ENCODE results near the gene RASGRP1. TPM values are rescaled to one million over a fixed set of nuclear protein-coding genes. Genes with fewer than 3 reads are reported as not detected.
A peak's percentile ranks its signal among the peaks of the same experiment; 100 is the strongest.
"Not testable (repeated sequence)": the region's sequence is repeated elsewhere in the genome, so short reads cannot be mapped to it uniquely, and the experiment has no call there.

Gene RASGRP1
- total and polyA plus RNA-seq, 7 experiments from 2014 or later, result 77.6 to 182 (median 101) TPM

- H3K27me3 Mint-ChIP-seq; DNase-seq; CTCF ChIA-PET; H3K9me3 ChIP-seq (ENCODE audit: control insufficient read depth in 2 of 3, low read length in 3 of 3); H3K36me3 ChIP-seq (ENCODE audit: control insufficient read depth in 2 of 3, insufficient read depth in 3 of 3, low read length in 3 of 3); H3K27ac Mint-ChIP-seq; H3K27ac ChIP-seq (ENCODE audit: low read depth, low read length); ATAC-seq; H3K4me3 Mint-ChIP-seq; H3K27me3 ChIP-seq (ENCODE audit: control insufficient read depth in 2 of 2, insufficient read depth in 2 of 2, low read length in 2 of 2); H3K4me3 ChIP-seq (ENCODE audit: low read length): not testable (repeated sequence)
- POLR2A ChIA-PET, result interaction anchor here (1.3 kb wide), 1 partner anchor 95 kb away, joined by 3 read pairs; no protein-coding TSS in a partner anchor
- Mint-ChIP-seq H3K4me1 (peaks cover 0 to 35% (median 28%) of the 10 kb centered on the region in 7 donors), H3K36me3 (peaks cover 0 to 41% (median 4%) of the 10 kb centered on the region in 5 donors), H3K9me3 (peaks cover 0 to 19% (median 8%) of the 10 kb centered on the region in 11 donors)
- intact Hi-C loops (cut with micrococcal nuclease), result loop anchor here (2.0 kb wide), 2 partner anchors 21 to 25 kb away; partner anchors contain the start of gene RASGRP1 (in 1 of the 2)
- peaks cover 4 to 13% of the 10 kb centered on the region in 2 donors for H3K4me1 ChIP-seq (ENCODE audit: control insufficient read depth in 2 of 2, insufficient read depth in 2 of 2, low read length in 2 of 2)
Measured at GRCh38 chr15:38586005-38586404, 21.4 kb upstream of the RASGRP1 start.

GRCh38 chr15:38578626-38579025 lies 14.0 kb upstream of the RASGRP1 start:
- peaks cover 16 to 50% (median 38%) of the 10 kb centered on the region in 7 donors for H3K4me1 Mint-ChIP-seq
- Histone ChIP-seq H3K4me1 (ENCODE audit: control insufficient read depth in 2 of 2, insufficient read depth in 2 of 2, low read length in 2 of 2) (peaks cover 0 to 27% of the 10 kb centered on the region in 2 donors), H3K36me3 (ENCODE audit: control insufficient read depth in 2 of 3, insufficient read depth in 3 of 3, low read length in 3 of 3) (no peaks in the 10 kb centered on the region), H3K4me3 (ENCODE audit: low read length) (no peak overlapping the region), H3K27me3 (ENCODE audit: control insufficient read depth in 2 of 2, insufficient read depth in 2 of 2, low read length in 2 of 2) (no peaks in the 10 kb centered on the region), H3K27ac (ENCODE audit: low read depth, low read length) (no peak overlapping the region), H3K9me3 (ENCODE audit: control insufficient read depth in 2 of 3, low read length in 3 of 3) (no peaks in the 10 kb centered on the region)
- peaks cover 0 to 4% (median 0%) of the 10 kb centered on the region in 5 donors for H3K27me3 Mint-ChIP-seq
- H3K4me3 Mint-ChIP-seq, result peak overlapping the region in 1 of 10 donors; percentile 7
- POLR2A ChIA-PET, result interaction anchor here (0.6 to 1.1 kb wide), 3 partner anchors 15 to 74 kb away, joined by 3 read pairs; no protein-coding TSS in a partner anchor
- H3K9me3 Mint-ChIP-seq, result peaks cover 0 to 12% (median 4%) of the 10 kb centered on the region in 11 donors
- ATAC-seq (no peak), DNase-seq (no peak)
- CTCF ChIA-PET, result no interaction called here
- no peak overlapping the region for H3K27ac Mint-ChIP-seq
- intact Hi-C loops (cut with micrococcal nuclease), result loop anchor here in 1 of 2 donors (5.0 kb wide), 1 partner anchor 34 kb away; no protein-coding TSS in a partner anchor
- H3K36me3 Mint-ChIP-seq, result peaks cover 0 to 23% (median 4%) of the 10 kb centered on the region in 5 donors

GRCh38 chr15:38577424-38577987 lies 12.9 kb upstream of the RASGRP1 start:
- no peak for ATAC-seq
- intact Hi-C loops (cut with micrococcal nuclease), result loop anchor here in 1 of 2 donors (5.0 kb wide), 1 partner anchor 35 kb away; no protein-coding TSS in a partner anchor
- no peak overlapping the region for H3K27ac ChIP-seq (ENCODE audit: low read depth, low read length)

GRCh38 chr15:38576837-38577236 lies 12.2 kb upstream of the RASGRP1 start:
- H3K4me3 Mint-ChIP-seq, result peak overlapping the region in 7 of 10 donors; percentile 8 to 68 (median 37)
- peaks cover 0 to 18% (median 4%) of the 10 kb centered on the region in 5 donors for H3K36me3 Mint-ChIP-seq
- POLR2A ChIA-PET, result interaction anchor here (1.0 to 1.8 kb wide), 2 partner anchors 10 to 14 kb away, joined by 3 to 5 read pairs; no protein-coding TSS in a partner anchor
- no peaks in the 10 kb centered on the region for H3K36me3 ChIP-seq (ENCODE audit: control insufficient read depth in 2 of 3, insufficient read depth in 3 of 3, low read length in 3 of 3)
- CTCF ChIA-PET, result interaction anchor here (1.2 kb wide), 1 partner anchor 10 kb away, joined by 3 read pairs; no protein-coding TSS in a partner anchor
- H3K27ac ChIP-seq (ENCODE audit: low read depth, low read length), result no peak overlapping the region
- H3K9me3 Mint-ChIP-seq, result peaks cover 0 to 13% (median 2%) of the 10 kb centered on the region in 11 donors
- peaks cover 0 to 27% of the 10 kb centered on the region in 2 donors for H3K4me1 ChIP-seq (ENCODE audit: control insufficient read depth in 2 of 2, insufficient read depth in 2 of 2, low read length in 2 of 2)
- H3K4me1 Mint-ChIP-seq, result peaks cover 16 to 50% (median 38%) of the 10 kb centered on the region in 7 donors
- no peaks in the 10 kb centered on the region for H3K9me3 ChIP-seq (ENCODE audit: control insufficient read depth in 2 of 3, low read length in 3 of 3)
- H3K27me3 ChIP-seq (ENCODE audit: control insufficient read depth in 2 of 2, insufficient read depth in 2 of 2, low read length in 2 of 2), result no peaks in the 10 kb centered on the region
- H3K27me3 Mint-ChIP-seq, result peaks cover 0 to under 1% (median 0%) of the 10 kb centered on the region in 5 donors
- ATAC-seq, result peak; percentile 83
- intact Hi-C loops (cut with micrococcal nuclease), result loop anchor here in 1 of 2 donors (5.0 kb wide), 1 partner anchor 35 kb away; no protein-coding TSS in a partner anchor
- no peak for DNase-seq
- peak overlapping the region in 3 of 9 donors; percentile 13 to 67 (median 43) for H3K27ac Mint-ChIP-seq
- no peak overlapping the region for H3K4me3 ChIP-seq (ENCODE audit: low read length)

More at GRCh38 chr15:38577424-38577987, 12.9 kb upstream of the RASGRP1 start:
- Histone ChIP-seq H3K9me3 (ENCODE audit: control insufficient read depth in 2 of 3, low read length in 3 of 3) (no peaks in the 10 kb centered on the region), H3K27me3 (ENCODE audit: control insufficient read depth in 2 of 2, insufficient read depth in 2 of 2, low read length in 2 of 2) (no peaks in the 10 kb centered on the region), H3K4me1 (ENCODE audit: control insufficient read depth in 2 of 2, insufficient read depth in 2 of 2, low read length in 2 of 2) (peaks cover 0 to 27% of the 10 kb centered on the region in 2 donors), H3K4me3 (ENCODE audit: low read length) (no peak overlapping the region), H3K36me3 (ENCODE audit: control insufficient read depth in 2 of 3, insufficient read depth in 3 of 3, low read length in 3 of 3) (no peaks in the 10 kb centered on the region)
- ChIA-PET CTCF (no interaction called here), POLR2A (interaction anchor here (0.6 to 1.8 kb wide), 4 partner anchors 10 to 87 kb away, joined by 3 to 5 read pairs (median 3); no protein-coding TSS in a partner anchor)
- peaks cover 0 to 8% (median 2%) of the 10 kb centered on the region in 11 donors for H3K9me3 Mint-ChIP-seq
- H3K4me3 Mint-ChIP-seq, result peak overlapping the region in 4 of 10 donors; percentile 7 to 68 (median 48)
- H3K27me3 Mint-ChIP-seq, result peaks cover 0 to 2% (median 0%) of the 10 kb centered on the region in 5 donors
- peaks cover 16 to 50% (median 38%) of the 10 kb centered on the region in 7 donors for H3K4me1 Mint-ChIP-seq
- H3K27ac Mint-ChIP-seq, result peak overlapping the region in 3 of 9 donors; percentile 13 to 67 (median 28)
- no peak for DNase-seq
- peaks cover 0 to 16% (median 4%) of the 10 kb centered on the region in 5 donors for H3K36me3 Mint-ChIP-seq

GRCh38 chr15:38576261-38576660 lies 11.6 kb upstream of the RASGRP1 start:
- Histone ChIP-seq H3K27me3 (ENCODE audit: control insufficient read depth in 2 of 2, insufficient read depth in 2 of 2, low read length in 2 of 2) (no peaks in the 10 kb centered on the region), H3K4me1 (ENCODE audit: control insufficient read depth in 2 of 2, insufficient read depth in 2 of 2, low read length in 2 of 2) (peaks cover 0 to 27% of the 10 kb centered on the region in 2 donors), H3K9me3 (ENCODE audit: control insufficient read depth in 2 of 3, low read length in 3 of 3) (no peaks in the 10 kb centered on the region), H3K27ac (ENCODE audit: low read depth, low read length) (no peak overlapping the region), H3K4me3 (ENCODE audit: low read length) (no peak overlapping the region), H3K36me3 (ENCODE audit: control insufficient read depth in 2 of 3, insufficient read depth in 3 of 3, low read length in 3 of 3) (no peaks in the 10 kb centered on the region)
- Mint-ChIP-seq H3K27me3 (no peaks in the 10 kb centered on the region), H3K27ac (peak overlapping the region in 1 of 9 donors; percentile 36), H3K4me1 (peaks cover 16 to 50% (median 38%) of the 10 kb centered on the region in 7 donors), H3K4me3 (no peak overlapping the region), H3K9me3 (peaks cover 0 to 15% (median 3%) of the 10 kb centered on the region in 11 donors), H3K36me3 (peaks cover 0 to 19% (median 4%) of the 10 kb centered on the region in 5 donors)
- intact Hi-C loops (cut with micrococcal nuclease), result loop anchor here in 1 of 2 donors (5.0 kb wide), 1 partner anchor 36 kb away; no protein-coding TSS in a partner anchor
- no peak for ATAC-seq
- CTCF ChIA-PET, result interaction anchor here (0.6 to 1.2 kb wide), 3 partner anchors 9 to 114 kb away, joined by 3 read pairs; no protein-coding TSS in a partner anchor
- POLR2A ChIA-PET, result no interaction called here
- DNase-seq, result no peak

- POLR2A ChIA-PET, result interaction anchor here (1.0 to 9.5 kb wide), 9 partner anchors 19 to 122 kb away, joined by 3 to 260 read pairs (median 6); no protein-coding TSS in a partner anchor
- Histone ChIP-seq H3K4me3 (ENCODE audit: low read length) (peak overlapping the region; percentile 98), H3K4me1 (ENCODE audit: control insufficient read depth in 2 of 2, insufficient read depth in 2 of 2, low read length in 2 of 2) (peaks cover 37 to 46% of the 10 kb centered on the region in 2 donors), H3K27ac (ENCODE audit: low read depth, low read length) (peak overlapping the region; percentile 91), H3K9me3 (ENCODE audit: control insufficient read depth in 2 of 3, low read length in 3 of 3) (no peaks in the 10 kb centered on the region), H3K36me3 (ENCODE audit: control insufficient read depth in 2 of 3, insufficient read depth in 3 of 3, low read length in 3 of 3) (peaks cover 0 to 11% (median 0%) of the 10 kb centered on the region in 3 experiments), H3K27me3 (ENCODE audit: control insufficient read depth in 2 of 2, insufficient read depth in 2 of 2, low read length in 2 of 2) (no peaks in the 10 kb centered on the region)
- H3K4me3 Mint-ChIP-seq, result peak overlapping the region; percentile 76 to 98 (median 85)
- DNase-seq (no peak), ATAC-seq (no peak)
- H3K9me3 Mint-ChIP-seq, result peaks cover 0 to 6% (median 0%) of the 10 kb centered on the region in 11 donors
- H3K27me3 Mint-ChIP-seq, result no peaks in the 10 kb centered on the region
- intact Hi-C loops (cut with micrococcal nuclease), result loop anchor here (2.0 to 10.0 kb wide), 3 partner anchors 22 to 1060 kb away; no protein-coding TSS in a partner anchor
- CTCF ChIA-PET, result interaction anchor here (0.9 to 9.4 kb wide), 7 partner anchors 61 to 134 kb away, joined by 3 to 295 read pairs (median 9); no protein-coding TSS in a partner anchor
- peak overlapping the region; percentile 89 to 94 (median 92) for H3K27ac Mint-ChIP-seq
- peaks cover 0 to 56% (median 16%) of the 10 kb centered on the region in 5 donors for H3K36me3 Mint-ChIP-seq
- peaks cover 28 to 56% (median 50%) of the 10 kb centered on the region in 7 donors for H3K4me1 Mint-ChIP-seq
Measured at GRCh38 chr15:38565287-38565670, 665 bp upstream of the RASGRP1 start.

All from naive thymus-derived CD4-positive, alpha-beta T cell (primary cell).